NCI-H510A treated with DMSO at 0.1 percent for 48 hours (cell line): ENCODE results near the gene GRK6.

ENCODE experiments used
- DNase-seq: peaks from one replicate; lab custom pipeline; 2025; lab: John Stamatoyannopoulos, UW

Gene GRK6

DNA sequence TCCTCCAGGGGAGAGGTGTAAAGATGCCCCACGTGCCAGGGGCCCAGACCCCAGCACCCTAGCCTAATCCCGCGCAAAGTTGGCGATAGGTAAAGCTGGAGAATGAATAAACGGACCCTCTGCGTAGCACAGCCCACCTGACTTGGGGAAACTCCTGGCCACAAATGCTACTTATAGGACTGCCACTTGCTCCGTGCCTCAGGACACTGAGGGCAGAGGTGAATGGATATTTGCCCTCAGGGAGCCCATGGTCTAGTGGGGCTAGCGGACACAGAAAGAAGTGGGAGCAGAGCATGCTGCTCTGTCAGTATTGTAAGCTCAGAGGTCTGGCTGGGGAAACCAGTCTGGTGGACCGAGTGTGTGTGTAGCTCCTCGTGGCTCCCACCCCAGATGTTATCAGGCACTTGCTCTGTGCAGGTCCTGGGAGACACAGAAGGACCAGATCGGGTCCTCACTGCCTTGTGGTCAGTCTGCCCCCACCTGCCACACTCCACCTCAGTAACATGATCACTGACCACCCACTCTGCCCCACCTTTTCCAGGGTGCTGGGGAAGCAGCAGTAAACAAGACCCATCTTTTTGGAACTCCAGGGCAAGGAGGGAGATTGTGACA, 841 bp downstream of the GRK6 start:
- DNase-seq = no peak

DNA sequence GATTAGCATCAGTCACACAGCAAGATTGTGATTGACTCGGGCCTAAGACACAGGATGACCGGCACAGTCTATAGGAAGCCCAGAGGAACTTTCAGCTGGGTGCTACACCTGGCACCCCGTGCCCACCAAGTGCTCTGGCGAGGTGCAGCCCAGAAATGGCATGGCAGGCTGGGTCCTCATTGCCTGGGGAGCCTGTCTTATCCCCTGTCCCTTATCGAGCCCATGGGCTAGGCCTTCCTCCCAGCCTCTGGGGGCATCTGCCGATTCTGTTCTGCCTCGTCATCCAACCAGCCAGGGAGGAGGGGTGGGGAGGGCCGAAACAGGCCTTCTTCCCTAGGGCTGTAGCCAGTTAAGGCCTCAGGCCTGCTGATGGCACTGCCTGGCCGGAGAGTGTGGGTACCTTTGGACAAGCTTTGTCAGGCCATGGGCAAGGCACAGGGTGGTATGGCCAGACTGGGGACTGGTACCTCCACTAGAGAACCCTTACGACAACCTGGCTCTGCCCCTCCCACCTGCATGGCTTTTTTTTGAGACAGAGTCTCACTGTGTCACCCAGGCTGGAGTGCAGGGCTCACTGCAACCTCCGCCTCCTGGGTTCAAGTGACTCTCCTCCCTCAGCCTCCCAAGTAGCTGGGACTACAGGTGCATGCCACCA, 1.6 kb downstream of the GRK6 start:
- DNase-seq = no peak

DNA sequence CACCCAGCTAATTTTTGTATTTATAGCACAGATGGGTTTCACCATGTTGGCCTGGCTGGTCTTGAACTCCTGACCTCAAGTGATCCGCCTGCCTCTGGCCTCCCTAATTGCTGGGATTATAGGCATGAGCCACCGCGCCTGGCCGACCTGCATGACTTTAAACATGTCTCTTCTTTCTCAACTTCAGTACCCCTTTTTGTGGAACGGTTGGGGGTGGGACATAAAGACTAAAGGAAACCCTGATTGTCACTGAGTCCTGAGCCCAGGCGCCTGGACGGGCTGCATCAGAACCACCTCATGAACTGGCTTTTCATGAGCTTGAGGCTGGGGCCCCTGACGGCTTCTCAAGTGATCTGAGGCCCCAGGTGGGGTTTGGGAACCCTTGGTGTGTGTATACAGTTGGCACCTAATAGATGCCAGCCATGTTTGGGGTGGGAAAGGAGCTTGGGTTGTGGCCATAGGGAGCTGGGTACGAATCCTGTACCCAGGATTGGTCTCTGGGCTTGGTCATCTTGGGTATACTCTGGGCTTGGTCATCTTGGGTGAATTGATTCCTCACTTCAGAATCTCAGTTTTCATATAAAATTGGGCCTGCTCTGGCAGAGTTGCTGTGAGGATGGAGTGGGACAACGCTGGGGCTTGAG, 2.2 kb downstream of the GRK6 start:
- DNase-seq = no peak

DNA sequence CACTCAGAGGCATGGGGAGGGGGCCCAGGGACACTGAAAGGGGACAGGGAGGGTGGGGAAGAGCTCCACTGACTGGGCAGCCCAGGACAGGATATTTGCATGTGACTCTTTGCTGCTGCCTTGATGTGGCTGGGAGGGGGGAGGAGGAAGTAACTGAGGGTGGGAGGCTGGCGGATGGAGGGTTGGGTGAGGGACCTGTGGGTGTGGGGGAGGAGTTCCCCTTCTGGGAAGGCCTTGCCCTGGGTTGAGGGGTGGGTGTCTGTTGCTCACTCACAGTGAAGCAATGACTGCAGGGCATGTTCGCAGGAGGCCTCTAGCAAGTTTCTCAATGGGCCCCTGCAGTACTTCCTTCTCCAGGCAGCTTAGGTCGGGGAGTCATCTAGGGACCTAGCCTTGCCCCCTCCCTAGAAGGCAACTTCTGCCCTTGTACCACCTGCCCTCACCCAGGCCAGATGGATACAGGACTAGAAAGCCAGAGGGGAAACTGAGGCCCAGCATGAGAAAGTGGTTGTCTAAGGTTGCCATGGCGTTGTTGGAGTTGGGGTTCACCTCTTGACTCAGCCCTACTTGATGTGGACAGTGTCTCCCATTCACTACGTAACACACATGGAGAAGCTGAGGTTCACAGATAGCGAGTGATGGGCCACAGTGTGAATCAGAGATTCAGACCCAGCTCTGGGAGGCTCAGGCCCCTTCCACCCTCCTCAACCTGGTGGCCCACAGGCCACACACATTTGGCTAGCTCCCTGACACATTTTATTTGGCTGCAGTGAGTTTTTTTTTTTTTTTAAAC, 3.0 kb downstream of the GRK6 start:
- DNase-seq = no peak

DNA sequence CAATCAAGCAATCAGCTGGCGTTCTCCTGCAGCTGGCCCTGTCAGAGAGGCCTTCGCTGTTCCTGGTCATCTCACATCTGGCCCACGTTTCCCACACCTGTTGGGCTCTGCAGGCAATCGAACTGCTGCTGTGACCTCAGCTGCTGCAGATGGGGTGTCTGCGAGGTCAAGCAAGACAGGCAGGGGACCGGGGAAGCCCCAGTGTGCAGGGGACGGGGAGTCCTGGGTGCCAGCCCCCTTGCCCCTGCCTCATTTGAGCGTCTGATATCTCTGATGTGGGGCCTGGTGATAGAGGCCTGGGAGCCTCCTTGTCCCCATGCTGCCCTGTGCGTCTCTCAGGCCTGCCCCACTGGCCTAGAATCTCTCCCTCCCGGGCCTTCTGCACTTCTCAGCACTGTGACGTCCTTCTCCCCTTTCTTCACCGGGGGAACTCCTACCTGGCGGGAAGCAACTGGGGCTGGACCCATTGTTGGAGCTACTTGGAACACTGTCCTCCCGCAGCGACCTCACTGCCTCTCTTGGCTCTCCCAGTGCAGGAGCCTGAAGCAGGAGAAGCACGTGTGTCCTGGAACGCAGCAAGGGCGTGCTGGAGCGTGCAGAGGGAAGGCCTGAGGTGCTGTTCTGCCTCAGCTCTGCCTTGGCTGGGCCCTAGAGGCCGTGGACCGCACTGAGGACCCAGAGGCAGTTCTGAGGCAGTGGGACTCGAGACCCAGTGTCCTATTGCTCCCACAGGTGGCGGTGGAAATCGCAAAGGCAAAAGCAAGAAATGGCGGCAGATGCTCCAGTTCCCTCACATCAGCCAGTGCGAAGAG, 3.9 kb downstream of the GRK6 start:
- no peak for DNase-seq

DNA sequence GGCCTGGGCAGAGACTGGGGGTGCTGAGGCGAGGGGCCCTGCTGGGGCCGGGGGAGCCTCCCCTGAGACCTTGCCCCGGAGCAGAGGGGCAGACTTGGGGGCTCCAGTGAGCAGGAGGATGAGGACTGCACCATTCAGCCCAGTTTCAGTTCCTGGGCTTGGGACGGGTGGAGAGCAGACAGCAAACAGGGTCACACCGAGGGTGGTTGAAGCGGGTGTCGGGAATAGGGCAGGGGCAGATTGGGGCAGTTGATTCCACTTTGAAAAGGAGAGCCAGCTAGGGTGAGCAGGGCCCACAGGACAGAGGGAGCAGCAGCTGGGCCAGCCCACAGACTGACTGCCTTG, 4.5 kb downstream of the GRK6 start:
- DNase-seq = no peak

DNA sequence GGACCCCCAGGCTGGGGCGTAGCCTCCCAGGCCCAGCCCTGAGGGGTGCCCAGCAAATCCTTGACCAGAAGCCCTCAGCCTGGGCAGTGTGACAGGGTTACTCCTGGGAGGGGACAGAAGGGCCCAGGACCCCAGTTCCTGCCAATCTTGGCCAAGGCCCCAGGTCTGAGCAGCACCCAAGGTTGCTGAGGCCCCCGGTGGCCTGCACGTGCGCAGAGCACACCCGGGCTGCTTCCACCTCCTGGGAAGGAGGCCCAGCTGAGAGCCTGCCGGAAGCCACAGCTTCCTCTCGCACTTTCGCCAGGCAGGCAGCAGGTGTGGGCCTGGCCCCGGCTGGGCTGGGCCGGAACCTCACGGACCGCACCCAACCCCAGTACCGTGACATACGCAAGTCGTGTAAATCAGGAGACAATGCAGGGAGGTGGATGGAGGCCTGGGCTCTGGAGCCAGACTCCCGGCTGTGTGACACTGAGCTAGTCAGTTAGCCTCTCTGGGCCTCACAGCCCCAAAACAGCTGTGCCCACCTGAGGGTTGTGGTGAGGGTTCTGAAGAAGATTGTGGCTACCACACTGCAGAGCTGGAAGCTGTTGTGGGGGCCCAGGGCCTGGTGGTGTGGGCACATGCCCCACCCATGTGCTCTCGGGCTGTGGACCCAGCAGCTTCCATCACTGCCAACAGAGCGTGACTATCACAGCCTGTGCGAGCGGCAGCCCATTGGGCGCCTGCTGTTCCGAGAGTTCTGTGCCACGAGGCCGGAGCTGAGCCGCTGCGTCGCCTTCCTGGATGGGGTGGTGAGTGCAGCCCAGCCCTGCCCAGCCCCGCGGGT, 5.1 kb downstream of the GRK6 start:
- no peak for DNase-seq

DNA sequence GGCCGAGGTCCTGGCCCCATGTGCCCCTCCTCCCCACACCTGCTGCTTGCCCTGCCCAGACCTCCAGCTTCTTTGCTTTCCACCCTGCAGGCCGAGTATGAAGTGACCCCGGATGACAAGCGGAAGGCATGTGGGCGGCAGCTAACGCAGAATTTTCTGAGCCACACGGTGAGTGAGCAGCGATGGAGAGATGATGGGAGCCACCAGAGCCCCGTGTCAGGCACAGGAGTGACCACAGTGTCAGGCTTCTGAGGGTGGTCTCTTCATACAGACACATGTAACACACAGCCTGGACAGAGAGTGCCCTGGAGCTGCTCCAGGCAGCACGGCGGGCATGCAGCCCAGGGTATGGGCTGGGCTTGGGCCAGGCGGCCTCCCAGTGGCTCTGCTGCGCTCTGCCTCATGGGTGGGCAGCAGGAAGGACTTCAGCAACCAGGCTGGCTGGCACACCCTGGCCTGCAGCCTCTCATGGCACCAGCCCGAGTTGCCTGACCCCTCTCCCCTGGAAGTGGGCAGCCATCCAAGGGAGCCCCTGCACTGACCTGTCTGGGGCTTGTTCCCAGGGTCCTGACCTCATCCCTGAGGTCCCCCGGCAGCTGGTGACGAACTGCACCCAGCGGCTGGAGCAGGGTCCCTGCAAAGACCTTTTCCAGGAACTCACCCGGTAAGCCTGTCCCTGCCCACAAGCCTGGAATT, 5.8 kb downstream of the GRK6 start:
- no peak for DNase-seq

DNA sequence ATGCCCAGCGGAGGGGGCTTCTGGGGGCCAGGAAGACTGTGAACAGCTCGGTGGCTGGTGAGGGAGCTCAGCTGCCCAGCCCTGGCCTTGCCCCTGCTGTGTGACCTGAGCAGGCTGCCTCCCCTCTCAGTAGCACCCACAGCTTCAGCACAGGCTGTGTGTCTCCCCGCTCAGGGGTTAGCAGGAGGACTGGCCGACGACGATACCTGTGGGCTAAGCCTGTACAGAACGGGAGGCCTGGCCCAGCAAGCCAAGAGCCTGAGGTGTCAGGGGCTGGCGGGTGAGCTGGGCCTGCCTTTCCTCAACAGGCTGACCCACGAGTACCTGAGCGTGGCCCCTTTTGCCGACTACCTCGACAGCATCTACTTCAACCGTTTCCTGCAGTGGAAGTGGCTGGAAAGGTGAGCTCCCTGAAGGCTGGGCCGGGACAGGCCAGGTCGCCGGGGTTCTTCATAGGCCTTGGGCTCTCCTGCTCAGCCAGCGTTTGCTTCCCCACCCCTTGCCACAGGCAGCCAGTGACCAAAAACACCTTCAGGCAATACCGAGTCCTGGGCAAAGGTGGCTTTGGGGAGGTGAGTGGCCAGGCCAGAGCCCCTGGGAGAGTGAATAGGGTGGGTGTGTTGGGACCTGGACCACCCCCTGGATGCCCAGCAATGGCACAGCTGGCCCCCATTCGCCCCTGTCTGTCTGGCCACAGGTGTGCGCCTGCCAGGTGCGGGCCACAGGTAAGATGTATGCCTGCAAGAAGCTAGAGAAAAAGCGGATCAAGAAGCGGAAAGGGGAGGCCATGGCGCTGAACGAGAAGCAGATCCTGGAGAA, 6.6 kb downstream of the GRK6 start:
- DNase-seq = no peak

DNA sequence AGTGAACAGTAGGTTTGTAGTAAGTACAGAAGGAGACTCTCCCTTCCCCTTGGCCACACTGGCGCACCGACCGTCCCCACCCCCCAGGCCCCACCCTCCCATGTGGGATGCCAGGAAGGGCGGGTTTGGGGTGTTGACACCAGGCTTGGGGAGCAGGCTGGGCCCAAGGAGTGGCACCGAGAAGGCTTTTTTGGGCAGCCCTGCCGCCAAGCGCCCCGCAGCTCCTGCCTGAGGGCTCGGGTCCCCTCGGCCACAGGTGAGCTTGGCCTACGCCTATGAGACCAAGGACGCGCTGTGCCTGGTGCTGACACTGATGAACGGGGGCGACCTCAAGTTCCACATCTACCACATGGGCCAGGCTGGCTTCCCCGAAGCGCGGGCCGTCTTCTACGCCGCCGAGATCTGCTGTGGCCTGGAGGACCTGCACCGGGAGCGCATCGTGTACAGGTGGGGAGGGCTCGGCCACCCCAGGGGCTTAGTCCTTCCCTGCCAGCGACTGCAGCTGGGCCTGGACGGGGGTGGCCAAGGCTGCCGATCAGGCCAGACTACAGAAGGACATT, 7.3 kb downstream of the GRK6 start:
- DNase-seq = no peak

DNA sequence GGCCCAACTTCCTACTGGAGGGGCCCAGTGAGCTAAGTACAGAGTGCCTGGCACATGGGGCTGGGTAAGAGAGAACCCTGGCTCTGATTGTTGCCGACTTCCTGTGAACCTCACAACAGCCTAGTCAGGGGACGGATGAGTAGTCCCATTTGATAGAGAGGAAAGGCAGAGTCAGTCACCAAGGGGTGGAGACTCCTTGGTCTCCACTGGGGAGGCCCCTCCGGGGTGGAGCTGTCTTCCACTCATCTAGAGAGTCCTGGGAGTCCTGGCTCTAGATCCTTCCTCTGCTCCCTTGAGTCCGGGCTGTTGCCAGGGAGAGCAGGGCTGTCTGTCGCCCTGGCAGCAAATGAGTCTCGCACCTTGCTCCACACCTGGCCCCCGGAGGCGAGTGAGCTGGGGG, 8.0 kb downstream of the GRK6 start:
- DNase-seq = no peak

DNA sequence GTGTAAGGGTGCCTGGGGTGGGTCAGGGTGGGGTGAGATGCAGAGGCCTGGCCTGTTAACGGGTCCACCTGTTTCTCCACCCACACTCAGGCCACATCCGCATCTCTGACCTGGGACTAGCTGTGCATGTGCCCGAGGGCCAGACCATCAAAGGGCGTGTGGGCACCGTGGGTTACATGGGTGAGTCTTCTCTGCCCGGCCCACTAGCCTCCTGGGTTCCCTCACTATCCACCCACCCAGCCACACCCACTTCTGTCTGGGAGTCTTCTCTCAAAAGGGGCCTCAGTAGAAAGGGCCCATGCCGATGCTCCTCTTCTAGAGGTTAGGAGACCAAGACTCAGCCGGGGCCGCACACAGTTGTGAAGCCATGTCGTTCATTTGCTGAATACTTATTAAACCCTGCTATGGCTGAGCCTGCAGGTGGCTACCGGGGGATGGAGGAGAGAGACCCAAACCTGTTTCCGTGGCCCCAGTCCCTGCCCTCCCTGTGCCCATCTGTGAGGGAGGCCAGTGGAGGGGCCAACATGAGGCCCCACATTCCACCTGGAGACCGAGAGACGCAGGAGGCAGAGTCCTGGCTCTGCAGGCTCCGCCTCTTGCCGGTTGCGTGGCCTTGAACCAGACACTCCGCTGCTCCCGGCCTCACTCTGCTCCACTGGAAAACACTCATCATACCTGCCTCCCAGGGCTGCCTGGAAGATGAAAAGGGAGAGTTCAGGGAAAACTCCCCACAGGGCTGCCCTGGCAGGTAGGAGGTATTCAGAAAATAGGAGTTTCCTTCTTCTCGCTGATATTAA, 8.7 kb downstream of the GRK6 start:
- no peak for DNase-seq

DNA sequence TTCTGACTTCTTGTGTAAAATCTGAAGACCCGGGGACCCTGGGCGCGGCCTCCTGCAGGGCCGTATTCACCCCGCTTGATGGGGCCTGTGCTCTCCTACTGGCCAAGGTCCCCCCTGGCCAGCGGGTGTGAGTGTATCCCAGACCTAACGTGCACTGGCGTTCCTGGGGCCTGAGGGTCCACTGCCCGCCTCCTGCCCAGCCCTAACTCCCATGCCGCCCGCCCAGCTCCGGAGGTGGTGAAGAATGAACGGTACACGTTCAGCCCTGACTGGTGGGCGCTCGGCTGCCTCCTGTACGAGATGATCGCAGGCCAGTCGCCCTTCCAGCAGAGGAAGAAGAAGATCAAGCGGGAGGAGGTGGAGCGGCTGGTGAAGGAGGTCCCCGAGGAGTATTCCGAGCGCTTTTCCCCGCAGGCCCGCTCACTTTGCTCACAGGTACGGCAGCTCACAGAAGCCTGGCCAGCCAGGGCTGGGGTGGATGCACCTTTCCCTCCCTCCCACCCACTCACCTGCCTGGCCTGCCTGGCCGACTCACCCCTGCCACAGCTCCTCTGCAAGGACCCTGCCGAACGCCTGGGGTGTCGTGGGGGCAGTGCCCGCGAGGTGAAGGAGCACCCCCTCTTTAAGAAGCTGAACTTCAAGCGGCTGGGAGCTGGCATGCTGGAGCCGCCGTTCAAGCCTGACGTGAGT, 9.5 kb downstream of the GRK6 start:
- DNase-seq = no peak

DNA sequence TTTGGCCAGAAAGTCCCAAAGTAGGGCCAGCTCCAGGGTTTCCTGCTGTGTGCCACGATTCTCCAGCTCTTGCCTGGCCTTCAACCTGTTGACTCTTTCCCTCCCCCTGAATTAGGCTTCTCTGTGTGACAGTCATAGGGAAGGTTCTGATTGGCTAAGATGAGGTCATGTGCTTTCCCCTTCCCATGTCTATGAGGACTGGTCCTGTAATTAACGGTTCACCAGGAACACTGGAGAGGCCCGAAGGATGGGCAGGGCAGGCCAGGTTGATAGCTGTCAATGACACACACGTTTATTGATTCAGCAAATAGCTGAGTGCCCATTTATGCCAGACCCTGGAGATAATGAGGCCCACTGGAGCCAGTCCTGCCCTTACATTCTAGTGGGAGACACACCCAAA, 11.1 kb downstream of the GRK6 start:
- DNase-seq = no peak

DNA sequence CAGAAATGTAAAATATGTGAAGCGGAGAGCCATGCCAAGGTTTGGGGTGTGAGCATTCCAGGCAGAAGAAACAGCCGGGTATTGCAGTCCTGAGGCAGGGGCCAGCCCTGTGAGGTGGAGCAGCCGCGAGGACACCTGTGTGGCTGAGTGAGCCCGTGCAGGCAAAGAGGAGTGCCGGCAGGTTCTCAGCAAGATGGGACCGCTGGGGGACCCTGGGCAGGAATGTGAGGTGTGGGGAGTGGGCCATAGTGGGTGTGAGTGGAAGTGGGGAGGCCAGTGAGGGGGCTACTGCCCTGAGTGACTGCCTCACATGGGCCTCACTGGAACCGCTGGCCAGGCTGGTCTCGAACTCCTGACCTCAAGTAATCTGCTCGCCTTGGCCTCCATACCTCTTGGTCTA, 12.0 kb downstream of the GRK6 start:
- no peak for DNase-seq

DNA sequence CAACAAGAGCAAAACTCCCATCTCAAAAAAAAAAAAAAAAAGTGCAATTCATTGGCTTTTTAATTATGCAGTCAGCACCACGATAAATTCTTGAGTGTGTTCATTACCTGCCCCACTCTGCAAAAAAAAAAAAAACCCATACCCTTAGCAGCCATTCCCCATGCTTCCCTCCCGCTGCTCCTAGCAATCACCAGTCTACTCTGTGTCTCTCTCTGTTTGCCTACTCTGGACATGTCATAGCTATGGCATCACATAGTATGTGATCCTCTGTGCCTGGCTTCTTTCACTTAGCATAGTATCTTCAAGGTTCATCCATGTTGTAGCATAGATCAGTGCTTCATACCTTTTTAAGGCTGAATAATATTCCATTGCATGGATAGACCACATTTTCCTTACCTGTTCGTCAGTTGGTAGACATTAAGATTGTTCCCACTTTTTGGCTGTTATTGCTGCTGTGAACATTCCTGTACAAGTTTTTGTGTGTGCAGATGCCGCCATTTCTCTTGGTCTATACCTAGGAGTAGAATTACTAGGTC, 13.1 kb downstream of the GRK6 start:
- DNase-seq = no peak

DNA sequence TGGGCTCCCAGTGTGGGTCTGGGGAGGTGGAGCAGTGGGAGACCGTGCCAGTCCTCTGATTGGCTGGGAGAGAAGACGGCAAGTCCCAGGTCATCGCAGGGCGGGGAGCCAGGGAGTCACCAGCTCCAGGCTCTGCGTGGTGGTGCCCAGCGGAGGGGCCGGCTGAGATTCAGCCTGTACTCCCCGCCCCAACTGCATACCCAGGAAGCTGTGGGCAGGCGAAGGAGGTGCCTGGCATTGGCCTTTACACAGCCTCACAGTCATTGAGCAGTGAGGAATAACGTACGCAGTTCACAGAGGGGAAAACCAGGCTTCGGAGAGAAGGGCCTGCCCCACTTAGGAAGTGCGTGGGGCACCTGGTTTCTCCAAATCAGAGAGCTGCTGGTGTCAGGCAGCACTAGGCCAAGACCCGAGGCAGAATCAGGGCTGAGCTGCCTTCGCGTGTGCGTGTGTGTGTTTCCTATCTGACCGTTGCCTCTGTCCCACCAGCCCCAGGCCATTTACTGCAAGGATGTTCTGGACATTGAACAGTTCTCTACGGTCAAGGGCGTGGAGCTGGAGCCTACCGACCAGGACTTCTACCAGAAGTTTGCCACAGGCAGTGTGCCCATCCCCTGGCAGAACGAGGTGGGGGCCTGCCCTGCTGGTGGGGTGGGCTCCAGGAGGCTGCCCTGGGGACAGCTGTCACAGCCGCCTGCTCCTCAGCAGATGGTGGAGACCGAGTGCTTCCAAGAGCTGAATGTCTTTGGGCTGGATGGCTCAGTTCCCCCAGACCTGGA, 13.9 kb downstream of the GRK6 start:
- DNase-seq = no peak
